Thoracic aorta (tissue), 2 donors: ENCODE measurements around the gene CFDP1. TPM values are rescaled to one million over a fixed set of nuclear protein-coding genes. Genes with fewer than 3 reads are reported as not detected.

Experiments
- ATAC-seq: fragments of 150-250 bp; one replicate; pipeline ENCODE4 v1.8.0; 2017; ENCODE audit warnings: low read depth; ENCODE audit not compliant: insufficient number of reproducible peaks, low FRiP score
- DNase-seq: peaks from one replicate; pipeline ENCODE4 v3.0.0-alpha.2; 2020; ENCODE audit warnings: low spot score
- H3K27ac ChIP-seq, 2 donors: fragments of 200-600 bp; sonication (generic); 1 replicate in 1 of 2; 2 replicates in 1 of 2; pipeline ENCODE4 v1.5.1; 2016; ENCODE audit warnings: mild to moderate bottlenecking in 2 of 2, moderate library complexity in 2 of 2
- H3K27me3 ChIP-seq: fragments of 200-600 bp; sonication (generic); replicated peaks from 2 replicates; pipeline ENCODE4 v1.6.0; 2016; ENCODE audit warnings: mild to moderate bottlenecking; ENCODE audit not compliant: insufficient read depth
- H3K36me3 ChIP-seq: fragments of 200-600 bp; sonication (generic); one replicate; pipeline ENCODE4 v1.5.1; 2016
- H3K4me1 ChIP-seq, 2 donors: fragments of 200-600 bp; sonication (generic); 1 replicate in 1 of 2; 2 replicates in 1 of 2; pipeline versions ENCODE4 v1.5.1 to v1.6.0; 2016; ENCODE audit warnings: low read depth in 2 of 2, mild to moderate bottlenecking in 1 of 2; ENCODE audit not compliant: control insufficient read depth in 1 of 2
- H3K4me3 ChIP-seq: fragments of 200-600 bp; sonication (generic); 2 replicates; pipeline ENCODE4 v1.5.1; 2016; ENCODE audit warnings: mild to moderate bottlenecking
- H3K9me3 ChIP-seq: fragments of 200-600 bp; sonication (generic); 2 replicates; pipeline ENCODE4 v1.5.1; 2016
- total RNA-seq, 2 donors: library from RNA; depleted of rRNA; stranded (reverse); fragments of >200 nt; gene quantifications; one replicate each; pipeline versions ENCODE4 v1.1.0 to v1.2.3, GENCODE V29; 2016
- TF ChIP-seq, protein P1 (sequence below): fragments of 200-600 bp; sonication (generic); IDR thresholded peaks from one replicate; pipeline ENCODE4 v1.5.1; 2019; ENCODE audit warnings: antibody characterized with exemption

The CFDP1 gene
- total RNA-seq, 2 donors from 2014 or later = 31.1 to 84.7 TPM

GRCh38 chr16:75293173-75293572 lies 140.1 kb downstream of the CFDP1 start:
- Histone ChIP-seq H3K4me1 (no peaks in the 10 kb centered on the region), H3K36me3 (no peaks in the 10 kb centered on the region), H3K4me3 (no peak overlapping the region), H3K27ac (no peak overlapping the region), H3K27me3 (no peaks in the 10 kb centered on the region), H3K9me3 (no peaks in the 10 kb centered on the region)
- TF ChIP-seq, protein P1, sequence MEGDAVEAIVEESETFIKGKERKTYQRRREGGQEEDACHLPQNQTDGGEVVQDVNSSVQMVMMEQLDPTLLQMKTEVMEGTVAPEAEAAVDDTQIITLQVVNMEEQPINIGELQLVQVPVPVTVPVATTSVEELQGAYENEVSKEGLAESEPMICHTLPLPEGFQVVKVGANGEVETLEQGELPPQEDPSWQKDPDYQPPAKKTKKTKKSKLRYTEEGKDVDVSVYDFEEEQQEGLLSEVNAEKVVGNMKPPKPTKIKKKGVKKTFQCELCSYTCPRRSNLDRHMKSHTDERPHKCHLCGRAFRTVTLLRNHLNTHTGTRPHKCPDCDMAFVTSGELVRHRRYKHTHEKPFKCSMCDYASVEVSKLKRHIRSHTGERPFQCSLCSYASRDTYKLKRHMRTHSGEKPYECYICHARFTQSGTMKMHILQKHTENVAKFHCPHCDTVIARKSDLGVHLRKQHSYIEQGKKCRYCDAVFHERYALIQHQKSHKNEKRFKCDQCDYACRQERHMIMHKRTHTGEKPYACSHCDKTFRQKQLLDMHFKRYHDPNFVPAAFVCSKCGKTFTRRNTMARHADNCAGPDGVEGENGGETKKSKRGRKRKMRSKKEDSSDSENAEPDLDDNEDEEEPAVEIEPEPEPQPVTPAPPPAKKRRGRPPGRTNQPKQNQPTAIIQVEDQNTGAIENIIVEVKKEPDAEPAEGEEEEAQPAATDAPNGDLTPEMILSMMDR = no peak
- no peak for DNase-seq
- no peak for ATAC-seq

DNA sequence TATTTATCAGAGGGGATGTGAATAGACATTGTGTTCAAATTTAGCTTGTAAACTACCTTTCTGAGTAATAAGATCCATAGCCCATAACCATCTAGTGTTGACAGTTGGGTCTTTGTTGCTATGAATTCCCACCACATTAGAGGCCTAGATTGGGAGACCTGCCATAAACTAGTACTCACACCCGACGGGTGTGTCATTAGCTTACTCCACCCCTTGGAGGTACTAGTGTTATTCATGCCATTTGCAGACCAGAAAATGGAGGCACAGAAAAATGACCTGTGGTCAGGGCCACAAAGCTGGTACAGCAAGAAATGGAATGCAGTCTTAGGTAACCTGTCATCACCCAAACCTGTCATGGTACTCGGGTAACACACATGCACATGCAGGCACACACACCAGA lies 140.6 kb downstream of the CFDP1 start:
- Histone ChIP-seq H3K36me3 (no peaks in the 10 kb centered on the region), H3K4me3 (no peak overlapping the region), H3K27ac (no peak overlapping the region), H3K9me3 (no peaks in the 10 kb centered on the region), H3K4me1 (no peaks in the 10 kb centered on the region), H3K27me3 (no peaks in the 10 kb centered on the region)
- TF ChIP-seq, protein P1 = no peak
- DNase-seq (no peak), ATAC-seq (no peak)

- no peaks in the 10 kb centered on the region for H3K36me3 ChIP-seq
- no peak for DNase-seq
- no peak for ATAC-seq
- H3K4me1 ChIP-seq = no peaks in the 10 kb centered on the region
- no peak overlapping the region for H3K27ac ChIP-seq
- TF ChIP-seq, protein P1 = no peak
- H3K9me3 ChIP-seq = no peaks in the 10 kb centered on the region
- H3K27me3 ChIP-seq = no peaks in the 10 kb centered on the region
- H3K4me3 ChIP-seq = no peak overlapping the region
Measured at GRCh38 chr16:75289189-75289588, 144.1 kb downstream of the CFDP1 start.

DNA sequence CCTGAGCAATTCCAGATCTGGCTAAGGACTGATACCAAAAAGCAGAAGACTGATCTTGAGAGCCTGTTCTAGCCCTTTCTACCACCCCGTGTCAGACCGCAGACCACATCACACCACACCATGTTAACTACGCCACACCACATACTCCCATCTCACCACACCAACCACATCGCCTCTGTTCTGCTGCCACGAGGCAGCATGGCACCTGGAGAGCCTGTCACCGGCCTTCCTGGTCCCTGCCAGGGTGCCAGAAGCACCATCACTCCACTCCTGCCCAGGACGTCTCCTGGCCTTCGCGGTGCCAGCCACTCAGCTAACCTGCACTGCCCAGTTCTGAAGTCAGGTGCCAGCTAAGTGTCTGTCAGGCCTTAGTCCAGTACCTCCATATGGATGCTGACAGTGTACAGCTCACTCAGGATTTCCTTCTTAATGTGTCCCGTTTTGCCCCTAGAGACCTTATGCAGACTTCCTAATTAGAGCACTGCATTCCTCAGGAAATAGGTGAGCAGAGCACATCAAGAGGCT lies 144.6 kb downstream of the CFDP1 start:
- TF ChIP-seq, protein P1 = no peak
- Histone ChIP-seq H3K4me3 (no peak overlapping the region), H3K27me3 (no peaks in the 10 kb centered on the region), H3K36me3 (no peaks in the 10 kb centered on the region), H3K4me1 (no peaks in the 10 kb centered on the region), H3K27ac (no peak overlapping the region), H3K9me3 (no peaks in the 10 kb centered on the region)
- no peak for DNase-seq
- no peak for ATAC-seq

GRCh38 chr16:75288181-75288580 lies 145.1 kb downstream of the CFDP1 start:
- no peak overlapping the region for H3K4me3 ChIP-seq
- no peak overlapping the region for H3K27ac ChIP-seq
- no peaks in the 10 kb centered on the region for H3K27me3 ChIP-seq
- TF ChIP-seq, protein P1 = no peak
- DNase-seq (no peak), ATAC-seq (no peak)
- H3K4me1 ChIP-seq = no peaks in the 10 kb centered on the region
- H3K36me3 ChIP-seq = no peaks in the 10 kb centered on the region
- no peaks in the 10 kb centered on the region for H3K9me3 ChIP-seq
